Endothelial cell of umbilical vein (primary cell): ENCODE results near the gene HNMT. TPM values are rescaled to one million over a fixed set of nuclear protein-coding genes. Genes with fewer than 3 reads are reported as not detected.

Source experiments
- BruUV-seq: library from RNA; stranded (reverse); fragments of 400-500 nt; replicated peaks from 2 replicates; lab custom pipeline; 2021; lab: Mats Ljungman, UMichigan
- CTCF ChIA-PET: fragments of 300-600, 350-600 bp; sonication (Branson Sonifier 250); formaldehyde crosslinking; loops from one replicate; lab custom pipeline; 2021; ENCODE audit warnings: antibody characterized with exemption, inconsistent platforms; lab: Charles Lee
- POLR2A ChIA-PET: fragments of 300-600, 350-600 bp; sonication (Branson Sonifier 250); formaldehyde crosslinking; loops from one replicate; lab custom pipeline; 2021; ENCODE audit warnings: antibody characterized with exemption, inconsistent platforms; lab: Charles Lee
- DNase-seq: peaks from one replicate; pipeline ENCODE4 v3.0.0-alpha.2; 2011; ENCODE audit warnings: low read depth, low spot score
- FAIRE-seq: peaks from 2 replicates; lab custom pipeline; 2011; peaks lifted over from hg19 to GRCh38; lab: Jason Lieb, UNC
- H2AFZ ChIP-seq: 2 replicates; pipeline ENCODE4 v1.6.0; 2012; ENCODE audit warnings: low read depth, low read length, control low read depth, inconsistent platforms
- H3K27ac ChIP-seq: 2 replicates; pipeline ENCODE4 v1.5.1; 2011; ENCODE audit warnings: low read depth, mild to moderate bottlenecking, control low read depth, low read length, moderate library complexity; ENCODE audit not compliant: insufficient read depth
- H3K27me3 ChIP-seq, 2 experiments: 2 replicates each; pipeline versions ENCODE4 v1.6.0 to v1.6.1; 2011; ENCODE audit warnings: low read length in 2 of 2, mixed read lengths in 1 of 2; ENCODE audit not compliant: control insufficient read depth in 2 of 2, insufficient read depth in 2 of 2
- H3K36me3 ChIP-seq, 2 experiments: 2 replicates in 1 of 2; 3 replicates in 1 of 2; pipeline ENCODE4 v1.5.1; 2011; ENCODE audit warnings: low read length in 2 of 2, mild to moderate bottlenecking in 1 of 2, moderate library complexity in 1 of 2; ENCODE audit not compliant: control insufficient read depth in 2 of 2, insufficient read depth in 2 of 2; ENCODE audit errors: extremely low read depth in 1 of 2
- H3K4me1 ChIP-seq: 3 replicates; pipeline ENCODE4 v1.5.1; 2011; ENCODE audit warnings: mild to moderate bottlenecking, low read length; ENCODE audit not compliant: control insufficient read depth, insufficient read depth; ENCODE audit errors: extremely low read depth
- H3K4me2 ChIP-seq: 2 replicates; pipeline ENCODE4 v1.6.1; 2011; ENCODE audit warnings: low read length, control low read depth, mixed read lengths; ENCODE audit not compliant: insufficient read depth
- H3K4me3 ChIP-seq, 3 experiments: fragments of 200-600 bp in 1 of 3; sonication (generic), shearing (Covaris generic) in 1 of 3; replicated peaks in 1 of 3; 2 replicates each; pipeline ENCODE4 v1.5.1; 2011 to 2016; ENCODE audit warnings: control low read depth in 3 of 3, low read length in 3 of 3, mild to moderate bottlenecking in 2 of 3, inconsistent platforms in 1 of 3, low read depth in 1 of 3, moderate library complexity in 1 of 3; ENCODE audit not compliant: insufficient read depth in 1 of 3
- H3K79me2 ChIP-seq: 2 replicates; pipeline ENCODE4 v1.6.0; 2012; ENCODE audit warnings: low read length, inconsistent platforms; ENCODE audit not compliant: control insufficient read depth, insufficient read depth
- H3K9ac ChIP-seq: replicated peaks from 2 replicates; pipeline ENCODE3; 2011; ENCODE audit warnings: low read length, control low read depth; ENCODE audit not compliant: insufficient read depth; ENCODE audit errors: extremely low read depth
- H3K9me1 ChIP-seq: replicated peaks from 3 replicates; pipeline ENCODE4 v1.6.0; 2011; ENCODE audit warnings: mild to moderate bottlenecking, low read length; ENCODE audit not compliant: control insufficient read depth, insufficient read depth; ENCODE audit errors: extremely low read depth
- H3K9me3 ChIP-seq: replicated peaks from 2 replicates; pipeline ENCODE4 v1.5.1; 2012; ENCODE audit warnings: low read length, inconsistent platforms; ENCODE audit not compliant: control insufficient read depth, insufficient read depth
- H4K20me1 ChIP-seq: replicated peaks from 2 replicates; pipeline ENCODE3; 2011; ENCODE audit warnings: mild to moderate bottlenecking, low read length; ENCODE audit not compliant: control insufficient read depth, insufficient read depth; ENCODE audit errors: extremely low read depth
- CTCF ChIP-seq, 2 donors: IDR thresholded peaks; 1 replicate in 1 of 2; 2 replicates in 1 of 2; pipeline ENCODE4 v1.5.1; 2011; ENCODE audit warnings: low read length in 2 of 2, mild to moderate bottlenecking in 2 of 2, moderate library complexity in 2 of 2, control low read depth in 1 of 2, inconsistent platforms in 1 of 2, low read depth in 1 of 2; ENCODE audit not compliant: insufficient read depth in 1 of 2; ENCODE audit errors: extremely low read depth in 1 of 2
- EZH2 ChIP-seq: IDR thresholded peaks from 2 replicates; pipeline ENCODE4 v1.6.1; 2012; ENCODE audit warnings: borderline replicate concordance, low read depth, mild to moderate bottlenecking, moderate library complexity, low read length, inconsistent platforms; ENCODE audit not compliant: severe bottlenecking
- FOS ChIP-seq: IDR thresholded peaks from 2 replicates; pipeline ENCODE4 v1.6.1; 2011; ENCODE audit warnings: mild to moderate bottlenecking, low read length, moderate library complexity, borderline replicate concordance; ENCODE audit not compliant: insufficient read depth
- GATA2 ChIP-seq: IDR thresholded peaks from 2 replicates; pipeline ENCODE4 v1.7.0; 2011; ENCODE audit warnings: low read depth, mild to moderate bottlenecking, moderate library complexity, mixed read lengths, low read length; ENCODE audit not compliant: insufficient read length, insufficient read depth
- JUN ChIP-seq: IDR thresholded peaks from 2 replicates; pipeline ENCODE4 v1.6.1; 2011; ENCODE audit warnings: borderline replicate concordance, low read depth; ENCODE audit not compliant: insufficient read length, insufficient read depth
- MAX ChIP-seq: IDR thresholded peaks from 2 replicates; pipeline ENCODE4 v1.6.1; 2011; ENCODE audit not compliant: insufficient read depth, insufficient read length
- MYC ChIP-seq: IDR thresholded peaks from one replicate; pipeline ENCODE4 v1.6.1; 2011; ENCODE audit warnings: mild to moderate bottlenecking, low read depth, low read length
- POLR2A ChIP-seq: IDR thresholded peaks from 2 replicates; pipeline ENCODE4 v1.6.1; 2012; ENCODE audit warnings: low read depth, mild to moderate bottlenecking, control low read depth, low read length
- POLR2AphosphoS5 ChIP-seq: IDR thresholded peaks from 2 replicates; pipeline ENCODE4 v1.6.1; 2012; ENCODE audit warnings: low read depth, mild to moderate bottlenecking, control low read depth, low read length, moderate library complexity; ENCODE audit not compliant: insufficient read depth
- dilution Hi-C: fragments of 300-500 bp; cut with MboI; formaldehyde crosslinking; loops from one replicate; pipeline ENCODE4 v1.15.0; 2019; ENCODE audit warnings: low sequenced_read_pairs; ENCODE audit not compliant: extremely low pct_ligation_motif_present
- intact Hi-C: fragments of 100-400 bp; cut with micrococcal nuclease; formaldehyde crosslinking; loops from one replicate; pipeline ENCODE4 v1.10.0; 2022
- polyA plus RNA-seq, 4 experiments: library from polyadenylated mRNA; depleted of rRNA in 3 of 4; stranded (reverse) in 3 of 4; unstranded in 1 of 4; fragments of >200 nt; gene quantifications; 2 replicates each; pipeline versions ENCODE4 v1.2.1 to v1.2.3, GENCODE V29; 2011 to 2012; ENCODE audit warnings: missing spikeins in 1 of 4
- total RNA-seq: library from RNA; stranded (reverse); gene quantifications from 2 replicates; pipeline ENCODE4 v1.2.3, GENCODE V29; 2021

Gene HNMT
- total and polyA plus RNA-seq, 2 donors (not counting 3 experiments of a cell fraction or from before 2014, with no cell fraction given): 8.6 to 16.9 TPM

GRCh38 chr2:137964859-137965459, 686 bp downstream of the HNMT start:
- Histone ChIP-seq H3K27ac (peak overlapping the region; percentile 64), H3K4me3 (peak overlapping the region; percentile 13 to 59 (median 55)), H3K79me2 (peaks cover 1% of the 10 kb centered on the region), H3K4me2 (peak overlapping the region; percentile 51), H3K36me3 (no peaks in the 10 kb centered on the region), H3K9me3 (no peaks in the 10 kb centered on the region), H3K4me1 (peaks cover 49% of the 10 kb centered on the region), H2AFZ (peak overlapping the region; percentile 40), H4K20me1 (no peaks in the 10 kb centered on the region), H3K9me1 (no peaks in the 10 kb centered on the region), H3K9ac (peak overlapping the region; percentile 65), H3K27me3 (no peaks in the 10 kb centered on the region)
- no peak for TF ChIP-seq GATA2
- no peak for TF ChIP-seq MYC
- no peak for TF ChIP-seq JUN
- no peak for TF ChIP-seq FOS
- TF ChIP-seq EZH2: no peak
- no peak for TF ChIP-seq CTCF (IDR thresholded peaks at IDR 0.05; ENCODE audit: extremely low read depth in 1 of 2, insufficient read depth in 1 of 2, low read depth in 1 of 2, low read length in 2 of 2)
- no peak for TF ChIP-seq MAX
- no peak for TF ChIP-seq POLR2A
- no peak for TF ChIP-seq POLR2AphosphoS5
- ChIA-PET CTCF (interaction anchor here (0.7 to 2.6 kb wide), 3 partner anchors 12 to 125 kb away, joined by 3 to 11 read pairs (median 3); no protein-coding TSS in a partner anchor), POLR2A (interaction anchor here (0.7 kb wide), 1 partner anchor 12 kb away, joined by 4 read pairs; no protein-coding TSS in a partner anchor)
- dilution Hi-C loops: no loop called here
- intact Hi-C loops: loop anchor here (1.0 to 5.0 kb wide), 2 partner anchors 95 to 302 kb away; no protein-coding TSS in a partner anchor
- DNase-seq (peak; percentile 46), FAIRE-seq (no peak)
- BruUV-seq: no TSS peak
